ENCODE data around the gene DLGAP1.

Gene DLGAP1

DNA sequence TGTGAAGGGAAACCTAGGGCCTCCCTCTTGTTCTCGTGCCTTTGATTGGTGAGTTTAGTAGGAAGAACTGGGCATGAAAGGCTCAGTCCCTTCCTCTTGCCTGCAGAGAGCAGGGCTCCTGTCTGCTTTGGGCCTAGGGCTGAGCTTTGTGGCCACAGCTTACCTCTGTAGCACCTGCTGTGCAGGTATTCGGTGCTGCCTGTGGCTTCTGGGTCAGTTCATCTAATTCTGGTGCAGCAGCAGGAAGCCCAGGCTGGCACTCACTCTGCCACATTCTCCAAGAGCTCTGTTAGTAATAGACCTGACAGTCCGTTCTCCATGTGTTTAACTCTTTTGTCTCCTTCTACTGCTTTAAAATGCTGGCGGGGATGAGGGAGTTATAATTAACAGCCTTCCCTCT is 96.5 kb downstream of the DLGAP1 start:
- TF ChIP-seq, protein P1, sequence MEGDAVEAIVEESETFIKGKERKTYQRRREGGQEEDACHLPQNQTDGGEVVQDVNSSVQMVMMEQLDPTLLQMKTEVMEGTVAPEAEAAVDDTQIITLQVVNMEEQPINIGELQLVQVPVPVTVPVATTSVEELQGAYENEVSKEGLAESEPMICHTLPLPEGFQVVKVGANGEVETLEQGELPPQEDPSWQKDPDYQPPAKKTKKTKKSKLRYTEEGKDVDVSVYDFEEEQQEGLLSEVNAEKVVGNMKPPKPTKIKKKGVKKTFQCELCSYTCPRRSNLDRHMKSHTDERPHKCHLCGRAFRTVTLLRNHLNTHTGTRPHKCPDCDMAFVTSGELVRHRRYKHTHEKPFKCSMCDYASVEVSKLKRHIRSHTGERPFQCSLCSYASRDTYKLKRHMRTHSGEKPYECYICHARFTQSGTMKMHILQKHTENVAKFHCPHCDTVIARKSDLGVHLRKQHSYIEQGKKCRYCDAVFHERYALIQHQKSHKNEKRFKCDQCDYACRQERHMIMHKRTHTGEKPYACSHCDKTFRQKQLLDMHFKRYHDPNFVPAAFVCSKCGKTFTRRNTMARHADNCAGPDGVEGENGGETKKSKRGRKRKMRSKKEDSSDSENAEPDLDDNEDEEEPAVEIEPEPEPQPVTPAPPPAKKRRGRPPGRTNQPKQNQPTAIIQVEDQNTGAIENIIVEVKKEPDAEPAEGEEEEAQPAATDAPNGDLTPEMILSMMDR (IDR thresholded peaks at IDR 0.05; ENCODE audit: extremely low read depth, missing control alignments) = no peak
- DNase-seq (ENCODE audit: low spot score) = no peak

DNA sequence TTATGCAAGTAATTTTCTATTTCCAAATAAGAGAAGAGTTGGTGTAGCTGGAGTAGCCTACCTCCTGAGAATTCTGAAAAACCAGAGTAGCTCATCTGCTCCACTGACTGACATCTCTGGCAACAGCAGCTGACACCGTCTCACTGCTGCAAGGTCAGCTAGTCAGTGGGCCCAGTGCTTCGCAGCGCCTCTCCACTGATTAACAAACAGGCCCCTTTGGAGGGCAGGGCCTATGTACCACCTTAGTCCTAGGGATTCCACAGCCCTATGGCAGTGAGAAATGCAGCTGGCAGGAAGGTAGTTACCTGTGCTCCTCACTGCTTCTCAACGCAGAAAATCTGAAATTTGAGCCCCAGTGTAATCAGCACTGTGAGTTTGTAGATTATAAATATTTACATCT is 97.5 kb downstream of the DLGAP1 start:
- no peak for DNase-seq (ENCODE audit: low spot score)
- TF ChIP-seq, protein P1 (IDR thresholded peaks at IDR 0.05; ENCODE audit: extremely low read depth, missing control alignments) = no peak

DNA sequence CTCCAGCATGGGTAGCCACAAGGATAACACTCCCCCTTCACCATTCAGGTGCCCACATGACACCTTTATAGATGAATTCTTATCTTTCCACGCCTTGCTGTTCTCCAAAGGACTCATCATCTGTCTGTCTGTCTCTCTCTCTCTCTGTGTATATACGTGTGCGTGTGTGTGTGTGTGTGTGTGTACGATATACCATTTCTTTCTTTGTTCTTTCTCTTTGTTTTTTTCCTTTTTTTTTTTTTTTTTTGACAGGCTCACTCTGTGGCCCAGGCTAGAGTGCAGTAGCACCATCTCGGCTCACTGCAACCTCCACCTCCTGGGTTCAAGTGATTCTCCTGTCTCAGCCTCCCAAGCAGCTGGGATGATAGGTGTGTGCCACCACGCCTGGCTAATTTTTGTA is 98.2 kb downstream of the DLGAP1 start:
- TF ChIP-seq, protein P1 (IDR thresholded peaks at IDR 0.05; ENCODE audit: extremely low read depth, missing control alignments) = no peak
- DNase-seq (ENCODE audit: low spot score) = no peak

DNA sequence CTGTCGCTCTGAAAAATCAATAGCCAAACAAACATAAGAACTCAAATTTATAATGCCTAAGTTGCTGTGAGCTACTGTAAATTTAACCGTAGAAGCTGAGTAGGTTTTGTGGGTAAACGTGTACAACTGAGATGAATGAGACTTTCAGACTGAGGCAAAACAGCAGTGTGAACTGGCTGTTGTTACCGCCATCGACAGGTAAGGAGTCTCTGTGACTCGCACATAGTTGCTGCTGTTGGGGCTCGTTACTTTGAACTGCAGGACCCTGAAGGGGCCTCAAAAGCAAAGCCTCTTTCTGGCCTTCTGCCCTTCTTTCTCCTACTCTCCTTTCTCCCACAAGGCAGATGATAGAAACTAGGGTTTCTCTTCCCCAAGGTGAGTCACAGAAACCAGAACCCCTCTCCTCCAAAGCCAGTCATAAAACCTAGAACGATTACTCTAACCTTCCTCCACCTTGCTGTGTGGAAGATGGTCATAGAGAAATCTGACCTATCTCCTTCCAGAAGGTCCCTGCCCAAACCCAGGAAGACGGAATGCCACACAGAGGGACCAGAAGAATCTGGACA is 101.2 kb downstream of the DLGAP1 start:
- TF ChIP-seq, protein P1 (IDR thresholded peaks at IDR 0.05; ENCODE audit: extremely low read depth, missing control alignments) = no peak
- no peak for DNase-seq (ENCODE audit: low spot score)

DNA sequence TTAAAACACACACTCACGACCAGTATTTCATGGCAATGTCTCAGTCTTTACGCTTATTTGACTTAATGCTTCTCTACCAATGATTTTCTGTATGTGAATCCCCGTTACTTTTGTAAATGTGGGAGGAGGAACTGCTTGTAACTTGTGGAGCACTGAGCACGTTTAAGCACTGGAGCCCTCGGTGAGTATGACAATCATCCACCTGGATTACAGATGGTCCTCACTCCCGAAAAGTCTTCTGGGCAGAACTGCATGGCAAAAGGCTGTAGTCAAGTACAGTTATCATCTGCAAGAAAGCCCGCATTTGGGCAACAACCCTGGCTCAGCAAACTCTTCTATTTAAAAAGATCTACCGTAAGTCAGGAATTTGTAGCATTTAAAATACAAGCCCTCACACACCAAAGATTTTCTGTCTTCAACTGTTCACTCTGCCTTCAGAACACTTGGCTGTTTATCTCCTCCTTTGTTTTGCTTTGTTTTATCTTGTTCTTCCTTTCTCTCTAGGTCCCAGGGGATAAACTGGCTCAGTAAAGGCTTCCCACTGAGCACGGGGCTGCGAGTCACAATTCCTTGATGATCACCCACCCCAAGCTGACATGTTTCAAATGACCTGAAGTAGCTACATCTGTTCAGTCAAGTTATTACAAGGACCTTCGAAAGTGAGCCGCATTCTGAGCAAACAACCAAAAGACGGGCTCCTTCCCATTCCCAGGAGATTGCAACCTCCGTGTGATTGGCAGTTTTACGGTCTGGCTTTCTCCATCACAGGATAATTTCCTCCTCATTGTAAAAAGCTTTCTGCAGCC is 102.2 kb downstream of the DLGAP1 start:
- TF ChIP-seq, protein P1 (IDR thresholded peaks at IDR 0.05; ENCODE audit: extremely low read depth, missing control alignments) = no peak
- no peak for DNase-seq (ENCODE audit: low spot score)

DNA sequence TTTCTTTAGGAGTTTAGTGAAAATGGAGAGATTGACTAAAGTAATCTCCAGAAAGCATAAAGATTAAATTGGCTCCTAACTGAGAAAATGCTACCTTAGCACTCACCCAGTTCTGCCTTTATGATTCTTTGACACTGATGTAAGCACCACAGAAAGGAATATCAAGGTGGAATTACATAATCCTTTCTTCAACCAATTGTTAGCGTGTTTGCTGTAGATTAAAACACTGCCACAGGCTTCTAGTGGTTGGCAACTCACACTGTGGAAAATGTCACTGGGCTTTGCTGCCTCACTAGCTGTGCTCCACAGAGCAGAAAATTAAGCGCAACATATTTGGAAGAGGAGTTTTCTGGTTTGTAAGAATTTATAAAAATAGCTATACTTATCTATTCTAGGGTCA is 104.1 kb downstream of the DLGAP1 start:
- TF ChIP-seq, protein P1 (IDR thresholded peaks at IDR 0.05; ENCODE audit: extremely low read depth, missing control alignments) = no peak
- DNase-seq (ENCODE audit: low spot score) = no peak

DNA sequence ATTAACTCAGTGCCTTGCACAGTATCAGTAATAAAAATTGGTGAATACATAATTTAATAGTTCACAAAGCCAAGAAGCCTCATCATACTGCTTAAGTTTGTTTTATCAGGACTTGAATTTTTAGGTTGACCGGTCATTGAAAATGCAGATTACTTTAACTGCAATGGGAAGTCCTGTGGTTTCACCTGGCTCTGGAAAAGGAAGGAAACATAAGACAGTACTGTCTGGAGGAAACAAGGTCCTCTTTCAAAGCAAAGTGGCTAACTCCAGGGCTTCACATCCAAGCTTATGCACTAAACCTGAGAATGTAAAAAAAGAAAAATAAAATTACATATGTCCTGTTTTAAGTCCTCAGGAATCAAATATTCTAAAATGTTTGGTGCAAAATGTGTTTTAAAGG is 119.7 kb downstream of the DLGAP1 start:
- no peak for DNase-seq (ENCODE audit: low spot score)
- TF ChIP-seq, protein P1 (IDR thresholded peaks at IDR 0.05; ENCODE audit: extremely low read depth, missing control alignments) = no peak

Data from GM20000 (cell line).